Measurements from ENCODE around the gene HDHD5.

HDHD5 gene

DNA sequence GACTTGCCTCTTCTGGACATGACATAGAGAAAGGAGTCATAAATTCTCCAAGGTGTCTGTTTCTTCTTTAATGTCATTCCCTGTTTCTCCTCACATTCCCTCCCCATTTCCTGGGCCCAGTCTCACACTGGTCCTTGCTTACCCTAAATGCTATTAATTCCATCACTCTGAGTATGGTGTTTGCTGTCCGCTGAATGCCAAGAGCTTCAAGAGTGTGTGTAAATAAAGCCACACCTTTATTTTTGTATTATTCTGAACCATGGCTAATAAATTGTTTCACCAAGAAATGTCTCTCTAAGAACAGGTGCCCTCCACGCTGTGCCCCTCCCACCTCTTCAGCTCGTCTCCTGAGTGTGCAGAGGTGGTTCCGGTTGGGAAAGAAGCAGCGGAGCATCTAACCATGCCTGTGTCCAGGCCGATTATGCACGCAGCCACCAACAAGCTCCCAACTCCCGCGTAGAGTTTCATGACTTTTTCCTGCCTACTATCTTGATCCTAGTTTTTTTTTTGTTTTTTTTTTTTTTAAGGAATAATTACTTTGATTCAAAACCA, 46.5 kb downstream of the HDHD5 start:
- TF ChIP-seq, protein P1, sequence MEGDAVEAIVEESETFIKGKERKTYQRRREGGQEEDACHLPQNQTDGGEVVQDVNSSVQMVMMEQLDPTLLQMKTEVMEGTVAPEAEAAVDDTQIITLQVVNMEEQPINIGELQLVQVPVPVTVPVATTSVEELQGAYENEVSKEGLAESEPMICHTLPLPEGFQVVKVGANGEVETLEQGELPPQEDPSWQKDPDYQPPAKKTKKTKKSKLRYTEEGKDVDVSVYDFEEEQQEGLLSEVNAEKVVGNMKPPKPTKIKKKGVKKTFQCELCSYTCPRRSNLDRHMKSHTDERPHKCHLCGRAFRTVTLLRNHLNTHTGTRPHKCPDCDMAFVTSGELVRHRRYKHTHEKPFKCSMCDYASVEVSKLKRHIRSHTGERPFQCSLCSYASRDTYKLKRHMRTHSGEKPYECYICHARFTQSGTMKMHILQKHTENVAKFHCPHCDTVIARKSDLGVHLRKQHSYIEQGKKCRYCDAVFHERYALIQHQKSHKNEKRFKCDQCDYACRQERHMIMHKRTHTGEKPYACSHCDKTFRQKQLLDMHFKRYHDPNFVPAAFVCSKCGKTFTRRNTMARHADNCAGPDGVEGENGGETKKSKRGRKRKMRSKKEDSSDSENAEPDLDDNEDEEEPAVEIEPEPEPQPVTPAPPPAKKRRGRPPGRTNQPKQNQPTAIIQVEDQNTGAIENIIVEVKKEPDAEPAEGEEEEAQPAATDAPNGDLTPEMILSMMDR (IDR thresholded peaks at IDR 0.05; ENCODE audit: low read depth, low read length, missing control alignments) = no peak
- DNase-seq (ENCODE audit: low read depth) = no peak
- no peak overlapping the region for H3K4me3 ChIP-seq (ENCODE audit: low read depth, low read length)

DNA sequence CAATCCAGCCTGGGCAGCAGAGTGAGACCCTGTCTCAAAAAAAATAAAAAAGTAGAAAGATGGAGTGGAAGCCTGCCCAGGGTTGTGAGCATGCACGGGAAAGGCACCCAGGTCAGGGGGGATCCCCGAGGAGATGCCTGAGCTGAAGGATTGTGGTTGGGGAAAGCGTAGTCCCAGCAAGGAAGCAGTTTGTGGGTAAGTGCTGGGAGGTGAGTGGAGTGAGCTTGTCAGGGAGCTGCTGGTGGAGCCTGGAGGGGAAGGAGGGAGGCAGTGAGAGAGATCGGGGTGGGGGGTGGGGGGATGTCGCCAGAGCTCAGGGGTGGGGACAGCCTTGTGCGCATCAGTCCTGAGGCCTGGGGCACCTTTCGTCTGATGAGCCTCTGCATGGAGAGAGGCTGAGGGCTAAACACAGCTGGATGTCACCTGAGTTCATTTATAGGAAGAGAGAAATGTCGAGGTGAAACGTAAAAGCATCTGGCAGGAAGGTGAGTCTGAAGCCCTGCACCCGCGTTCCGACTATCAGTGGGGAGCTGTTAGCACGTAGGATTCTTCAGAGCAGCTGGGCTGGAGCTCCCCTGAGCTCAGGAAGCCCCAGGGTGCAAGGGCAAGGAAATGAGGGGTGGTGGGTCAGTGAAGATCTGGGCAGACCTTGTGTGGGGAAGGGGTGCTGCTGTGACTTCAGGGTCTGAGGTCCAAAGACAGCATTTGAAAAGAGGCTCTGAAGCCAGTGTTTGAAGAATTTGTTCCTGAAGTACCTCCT, 48.1 kb downstream of the HDHD5 start:
- no peak overlapping the region for H3K4me3 ChIP-seq (ENCODE audit: low read depth, low read length)
- DNase-seq (ENCODE audit: low read depth) = no peak
- TF ChIP-seq, protein P1 (IDR thresholded peaks at IDR 0.05; ENCODE audit: low read depth, low read length, missing control alignments) = no peak

DNA sequence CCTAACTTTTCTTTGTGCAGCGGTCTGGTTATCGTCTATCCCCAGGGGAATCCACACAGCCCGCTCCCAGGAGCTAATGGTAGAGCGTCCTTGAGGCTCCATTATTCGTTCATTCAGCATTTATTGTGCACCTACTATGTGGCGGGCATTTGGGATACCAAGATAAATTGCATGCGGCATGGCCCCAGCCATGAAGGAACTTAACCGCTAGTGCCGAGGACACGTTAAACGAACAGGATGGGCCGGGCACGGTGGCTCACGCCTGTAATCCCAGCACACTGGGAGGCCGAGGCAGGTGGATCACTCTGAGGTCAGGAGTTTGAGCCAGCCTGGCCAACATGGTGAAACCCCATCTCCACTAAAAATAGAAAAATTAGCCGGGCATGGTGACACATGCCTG, 49.1 kb downstream of the HDHD5 start:
- TF ChIP-seq, protein P1 (IDR thresholded peaks at IDR 0.05; ENCODE audit: low read depth, low read length, missing control alignments) = no peak
- H3K4me3 ChIP-seq (ENCODE audit: low read depth, low read length) = no peak overlapping the region
- no peak for DNase-seq (ENCODE audit: low read depth)

DNA sequence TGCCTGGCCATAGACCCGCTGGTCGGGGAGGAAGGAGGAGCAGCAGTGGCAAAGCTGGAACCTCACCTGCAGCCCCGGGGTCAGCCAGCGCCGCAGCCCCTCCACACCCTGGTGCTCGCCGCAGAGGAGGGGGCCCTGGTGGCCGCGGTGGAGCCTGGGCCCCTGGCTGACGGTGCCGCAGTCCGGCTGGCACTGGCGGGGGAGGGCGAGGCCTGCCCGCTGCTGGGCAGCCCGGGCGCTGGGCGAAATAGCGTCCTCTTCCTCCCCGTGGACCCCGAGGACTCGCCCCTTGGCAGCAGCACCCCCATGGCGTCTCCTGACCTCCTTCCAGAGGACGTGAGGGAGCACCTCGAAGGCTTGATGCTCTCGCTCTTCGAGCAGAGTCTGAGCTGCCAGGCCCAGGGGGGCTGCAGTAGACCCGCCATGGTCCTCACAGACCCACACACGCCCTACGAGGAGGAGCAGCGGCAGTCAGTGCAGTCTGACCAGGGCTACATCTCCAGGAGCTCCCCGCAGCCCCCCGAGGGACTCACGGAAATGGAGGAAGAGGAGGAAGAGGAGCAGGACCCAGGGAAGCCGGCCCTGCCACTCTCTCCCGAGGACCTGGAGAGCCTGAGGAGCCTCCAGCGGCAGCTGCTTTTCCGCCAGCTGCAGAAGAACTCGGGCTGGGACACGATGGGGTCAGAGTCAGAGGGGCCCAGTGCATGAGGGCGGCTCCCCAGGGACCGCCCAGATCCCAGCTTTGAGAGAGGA, 49.8 kb downstream of the HDHD5 start:
- no peak overlapping the region for H3K4me3 ChIP-seq (ENCODE audit: low read depth, low read length)
- TF ChIP-seq, protein P1 (IDR thresholded peaks at IDR 0.05; ENCODE audit: low read depth, low read length, missing control alignments) = no peak
- DNase-seq (ENCODE audit: low read depth) = no peak

DNA sequence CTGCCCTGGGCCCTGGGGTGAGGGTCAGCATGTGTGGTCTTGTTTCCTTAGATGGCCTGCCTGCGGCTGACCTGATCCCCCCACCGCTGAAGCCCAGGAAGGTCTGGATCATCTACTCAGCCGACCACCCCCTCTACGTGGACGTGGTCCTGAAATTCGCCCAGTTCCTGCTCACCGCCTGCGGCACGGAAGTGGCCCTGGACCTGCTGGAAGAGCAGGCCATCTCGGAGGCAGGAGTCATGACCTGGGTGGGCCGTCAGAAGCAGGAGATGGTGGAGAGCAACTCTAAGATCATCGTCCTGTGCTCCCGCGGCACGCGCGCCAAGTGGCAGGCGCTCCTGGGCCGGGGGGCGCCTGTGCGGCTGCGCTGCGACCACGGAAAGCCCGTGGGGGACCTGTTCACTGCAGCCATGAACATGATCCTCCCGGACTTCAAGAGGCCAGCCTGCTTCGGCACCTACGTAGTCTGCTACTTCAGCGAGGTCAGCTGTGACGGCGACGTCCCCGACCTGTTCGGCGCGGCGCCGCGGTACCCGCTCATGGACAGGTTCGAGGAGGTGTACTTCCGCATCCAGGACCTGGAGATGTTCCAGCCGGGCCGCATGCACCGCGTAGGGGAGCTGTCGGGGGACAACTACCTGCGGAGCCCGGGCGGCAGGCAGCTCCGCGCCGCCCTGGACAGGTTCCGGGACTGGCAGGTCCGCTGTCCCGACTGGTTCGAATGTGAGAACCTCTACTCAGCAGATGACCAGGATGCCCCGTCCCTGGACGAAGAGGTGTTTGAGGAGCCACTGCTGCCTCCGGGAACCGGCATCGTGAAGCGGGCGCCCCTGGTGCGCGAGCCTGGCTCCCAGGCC, 50.6 kb downstream of the HDHD5 start:
- no peak overlapping the region for H3K4me3 ChIP-seq (ENCODE audit: low read depth, low read length)
- TF ChIP-seq, protein P1 (IDR thresholded peaks at IDR 0.05; ENCODE audit: low read depth, low read length, missing control alignments) = no peak
- no peak for DNase-seq (ENCODE audit: low read depth)

DNA sequence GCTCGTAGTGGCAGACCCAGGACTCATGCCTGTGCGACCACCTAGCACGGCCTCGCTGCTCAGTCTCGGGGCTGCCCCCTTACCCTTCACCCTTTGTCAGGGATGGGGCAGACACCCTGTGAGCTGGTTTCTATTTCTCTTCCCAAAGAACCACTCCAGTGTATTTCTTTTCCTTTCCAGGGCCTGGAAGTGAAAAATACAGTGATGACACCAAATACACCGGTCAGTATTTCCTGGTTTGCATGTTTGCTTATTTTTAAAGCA, 51.6 kb downstream of the HDHD5 start:
- TF ChIP-seq, protein P1 (IDR thresholded peaks at IDR 0.05; ENCODE audit: low read depth, low read length, missing control alignments) = no peak
- no peak for DNase-seq (ENCODE audit: low read depth)
- no peak overlapping the region for H3K4me3 ChIP-seq (ENCODE audit: low read depth, low read length)

Data from GM12864 (cell line).